Loucy (cell line): Measurements from ENCODE around the gene NFASC.

ENCODE experiments used
- EZH2phosphoT487 ChIP-seq: fragments of 200-600 bp; IDR thresholded peaks from 2 replicates; pipeline ENCODE4 v1.6.1; 2018; ENCODE audit warnings: antibody characterized with exemption, mild to moderate bottlenecking, moderate library complexity, borderline replicate concordance
- TF ChIP-seq, protein P1 (sequence below): fragments of 200-600 bp; sonication (generic); conservative IDR thresholded peaks from 2 replicates; pipeline ENCODE4 v1.5.1; 2014; ENCODE audit warnings: mild to moderate bottlenecking, antibody characterized with exemption, low read length

DNA sequence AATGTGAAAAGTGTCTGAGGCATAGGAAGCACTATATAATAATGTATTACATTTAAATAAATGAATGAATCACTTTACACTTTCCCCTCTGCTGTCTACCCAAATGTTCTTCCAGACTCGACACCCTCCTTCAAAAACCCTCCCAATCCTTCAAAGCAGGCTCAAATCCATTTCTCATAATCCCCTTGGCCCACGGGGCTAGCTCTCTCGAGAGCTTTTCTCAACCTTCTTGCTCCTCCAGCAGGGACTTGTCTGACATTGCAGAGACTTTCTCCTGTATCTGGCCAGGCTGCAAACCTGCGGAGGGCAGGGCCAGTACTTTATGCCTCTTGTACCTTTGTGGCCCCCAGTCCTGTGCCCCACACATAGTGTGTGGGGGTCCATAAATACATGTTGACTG, 158.3 kb downstream of the NFASC start:
- TF ChIP-seq, protein P1, sequence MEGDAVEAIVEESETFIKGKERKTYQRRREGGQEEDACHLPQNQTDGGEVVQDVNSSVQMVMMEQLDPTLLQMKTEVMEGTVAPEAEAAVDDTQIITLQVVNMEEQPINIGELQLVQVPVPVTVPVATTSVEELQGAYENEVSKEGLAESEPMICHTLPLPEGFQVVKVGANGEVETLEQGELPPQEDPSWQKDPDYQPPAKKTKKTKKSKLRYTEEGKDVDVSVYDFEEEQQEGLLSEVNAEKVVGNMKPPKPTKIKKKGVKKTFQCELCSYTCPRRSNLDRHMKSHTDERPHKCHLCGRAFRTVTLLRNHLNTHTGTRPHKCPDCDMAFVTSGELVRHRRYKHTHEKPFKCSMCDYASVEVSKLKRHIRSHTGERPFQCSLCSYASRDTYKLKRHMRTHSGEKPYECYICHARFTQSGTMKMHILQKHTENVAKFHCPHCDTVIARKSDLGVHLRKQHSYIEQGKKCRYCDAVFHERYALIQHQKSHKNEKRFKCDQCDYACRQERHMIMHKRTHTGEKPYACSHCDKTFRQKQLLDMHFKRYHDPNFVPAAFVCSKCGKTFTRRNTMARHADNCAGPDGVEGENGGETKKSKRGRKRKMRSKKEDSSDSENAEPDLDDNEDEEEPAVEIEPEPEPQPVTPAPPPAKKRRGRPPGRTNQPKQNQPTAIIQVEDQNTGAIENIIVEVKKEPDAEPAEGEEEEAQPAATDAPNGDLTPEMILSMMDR = no peak
- TF ChIP-seq EZH2phosphoT487 = no peak
